GM12878 (cell line): Measurements from ENCODE around the gene ARHGAP27. TPM values are rescaled to one million over a fixed set of nuclear protein-coding genes. Genes with fewer than 3 reads are reported as not detected.
A peak's percentile ranks its signal among the peaks of the same experiment; 100 is the strongest.
"Not testable (repeated sequence)": the region's sequence is repeated elsewhere in the genome, so short reads cannot be mapped to it uniquely, and the experiment has no call there.

Source experiments
- ATAC-seq: fragments of 200-7000 bp; cut with Tn5 transposase; 3 replicates; pipeline ENCODE4 v1.9.1; 2020; ENCODE audit warnings: mild to moderate bottlenecking, moderate library complexity
- BruUV-seq: library from RNA; stranded (reverse); fragments of 400-500 nt; replicated peaks from 2 replicates; lab custom pipeline; 2021; lab: Mats Ljungman, UMichigan
- CTCF ChIA-PET: fragments of 300-600 bp; sonication (Branson Sonifier 250); formaldehyde crosslinking; extraction: SDS; loops from one replicate; lab custom pipeline; 2021; ENCODE audit warnings: inconsistent platforms; lab: Yijun Ruan, JAX
- POLR2A ChIA-PET: fragments of 350-600 bp; formaldehyde crosslinking; extraction: SDS; loops from one replicate; lab custom pipeline; 2021; ENCODE audit warnings: inconsistent platforms; lab: Charles Lee
- RAD21 ChIA-PET: fragments of 300-600 bp; sonication (Branson Sonifier 250); formaldehyde crosslinking; loops from one replicate; lab custom pipeline; 2023; ENCODE audit warnings: antibody characterized with exemption; ENCODE audit not compliant: unreplicated experiment; lab: Charles Lee
- SMC1A ChIA-PET: fragments of 300-600 bp; sonication (Branson Sonifier 250); formaldehyde crosslinking; loops from one replicate; lab custom pipeline; 2023; ENCODE audit not compliant: unreplicated experiment, uncharacterized antibody; lab: Charles Lee
- DNase-seq: peaks from one replicate; pipeline ENCODE4 v3.0.0-alpha.2; 2011; ENCODE audit warnings: low read depth, low spot score
- FAIRE-seq: peaks from 3 replicates; lab custom pipeline; 2011; peaks lifted over from hg19 to GRCh38; lab: Jason Lieb, UNC
- H2AFZ ChIP-seq: 2 replicates; pipeline ENCODE4 v1.6.0; 2011; ENCODE audit warnings: low read depth, low read length, control low read depth; ENCODE audit not compliant: control insufficient read depth
- H3K27ac ChIP-seq: 2 replicates; pipeline ENCODE4 v1.5.1; 2011; ENCODE audit warnings: control low read depth; ENCODE audit not compliant: control insufficient read depth, insufficient read depth
- H3K27me3 ChIP-seq, 2 experiments: replicated peaks in 1 of 2; 2 replicates each; pipeline versions ENCODE4 v1.6.0 to v1.6.1; 2011; ENCODE audit warnings: low read length in 1 of 2; ENCODE audit not compliant: control insufficient read depth in 2 of 2, insufficient read depth in 2 of 2
- H3K36me3 ChIP-seq, 2 experiments: 2 replicates each; pipeline ENCODE4 v1.5.1; 2011; ENCODE audit warnings: low read length in 1 of 2; ENCODE audit not compliant: control insufficient read depth in 2 of 2, insufficient read depth in 2 of 2
- H3K4me1 ChIP-seq: 2 replicates; pipeline ENCODE4 v1.6.1; 2011; ENCODE audit warnings: mild to moderate bottlenecking, low read length, moderate library complexity, mixed read lengths; ENCODE audit not compliant: control insufficient read depth, insufficient read depth
- H3K4me2 ChIP-seq: 2 replicates; pipeline ENCODE4 v1.6.0; 2011; ENCODE audit warnings: control low read depth; ENCODE audit not compliant: control insufficient read depth, insufficient read depth
- H3K4me3 ChIP-seq: fragments of 200-600 bp; sonication (generic); 2 replicates; pipeline ENCODE4 v1.5.1; 2016
- H3K79me2 ChIP-seq: 2 replicates; pipeline ENCODE4 v1.6.0; 2011; ENCODE audit warnings: low read length; ENCODE audit not compliant: control insufficient read depth, insufficient read depth
- H3K9ac ChIP-seq: 2 replicates; pipeline ENCODE4 v1.8.0; 2011; ENCODE audit warnings: low read length, control low read depth, mixed read lengths; ENCODE audit not compliant: control insufficient read depth, insufficient read depth
- H3K9me3 ChIP-seq: replicated peaks from 3 replicates; pipeline ENCODE4 v1.5.1; 2011; ENCODE audit warnings: mild to moderate bottlenecking, low read length; ENCODE audit not compliant: control insufficient read depth, insufficient read depth
- H4K20me1 ChIP-seq: 2 replicates; pipeline ENCODE4 v1.6.0; 2011; ENCODE audit not compliant: control insufficient read depth, insufficient read depth
- CTCF ChIP-seq, 3 experiments: IDR thresholded peaks in 2 of 3; conservative IDR thresholded peaks in 1 of 3; 2 replicates each; pipeline ENCODE4 v1.5.1; 2011; ENCODE audit warnings: low read depth in 3 of 3, low read length in 3 of 3, mild to moderate bottlenecking in 3 of 3, control low read depth in 2 of 3, moderate library complexity in 2 of 3, inconsistent platforms in 1 of 3, mixed read lengths in 1 of 3; ENCODE audit not compliant: control insufficient read depth in 2 of 3, insufficient read depth in 1 of 3; ENCODE audit errors: extremely low read depth in 1 of 3
- NFIC ChIP-seq: IDR thresholded peaks from 2 replicates; pipeline ENCODE4 v1.6.1; 2012; ENCODE audit warnings: low read depth, mild to moderate bottlenecking, inconsistent platforms, low read length, moderate library complexity
- WGBS: methylation state at CpG from one replicate; pipeline ENCODE4 v1.1.6; 2016; ENCODE audit warnings: low lambda C conversion rate; ENCODE audit not compliant: insufficient replicate concordance, insufficient coverage; ENCODE audit errors: missing lambda C conversion rate; 5-methylcytosine and 5-hydroxymethylcytosine counted together
- in situ Hi-C: fragments of 300-500 bp; cut with MboI; formaldehyde crosslinking; loops from 9 replicates; pipeline ENCODE4 v1.14.3; 2018; ENCODE audit warnings: mixed read lengths
- intact Hi-C: fragments of 100-400 bp; cut with micrococcal nuclease; formaldehyde crosslinking; loops from one replicate; pipeline ENCODE4 v1.14.2; 2022; ENCODE audit not compliant: unreplicated experiment
- polyA plus RNA-seq, 11 experiments: library from polyadenylated mRNA; depleted of rRNA in 4 of 11; unstranded in 6 of 11; stranded (reverse) in 5 of 11; fragments of >200 nt; fragmentation: Nextera tagmentation in 4 of 11; fragmentation: Illumina TruSeq in 1 of 11; extraction: Ambion mirVana in 4 of 11; extraction: Trizol in 1 of 11; gene quantifications; 1 replicate in 1 of 11; 2 replicates in 10 of 11; pipeline versions ENCODE4 v1.2.1 to v1.2.3, GENCODE V29; 2011 to 2016; ENCODE audit warnings: inconsistent platforms in 2 of 11, missing spikeins in 2 of 11, low read depth in 1 of 11
- total RNA-seq, 4 experiments: library from RNA; depleted of rRNA in 3 of 4; stranded (reverse); fragments of >200 nt in 3 of 4; fragmentation: Illumina TruSeq in 1 of 4; extraction: Trizol in 1 of 4; gene quantifications; 2 replicates each; pipeline versions ENCODE4 v1.2.1 to v1.2.3, GENCODE V29; 2013 to 2021

Gene ARHGAP27
- total and polyA plus RNA-seq, 10 of the 15 experiments (the other 5 are each of a cell fraction or from before 2014, with no cell fraction given), result 0.64 to 45.7 (median 17.7) TPM

- ATAC-seq, H3K9me3 ChIP-seq, H3K79me2 ChIP-seq, H3K27me3 ChIP-seq, H2AFZ ChIP-seq, H3K4me1 ChIP-seq, FAIRE-seq, H3K4me3 ChIP-seq, in situ Hi-C loops, H3K36me3 ChIP-seq, BruUV-seq, POLR2A ChIA-PET, CTCF ChIA-PET, H3K4me2 ChIP-seq, H3K9ac ChIP-seq, H4K20me1 ChIP-seq, RAD21 ChIA-PET, intact Hi-C loops, H3K27ac ChIP-seq, DNase-seq: not testable (repeated sequence)
- WGBS, result 10% methylated on average over 6 of the region's 10 CpGs
- SMC1A ChIA-PET, result interaction anchor here (0.6 kb wide), 1 partner anchor 23 kb away, joined by 3 read pairs; no protein-coding TSS in a partner anchor
These were observed 19.0 kb upstream of the ARHGAP27 start for GRCh38 chr17:45451660-45452059.

DNA sequence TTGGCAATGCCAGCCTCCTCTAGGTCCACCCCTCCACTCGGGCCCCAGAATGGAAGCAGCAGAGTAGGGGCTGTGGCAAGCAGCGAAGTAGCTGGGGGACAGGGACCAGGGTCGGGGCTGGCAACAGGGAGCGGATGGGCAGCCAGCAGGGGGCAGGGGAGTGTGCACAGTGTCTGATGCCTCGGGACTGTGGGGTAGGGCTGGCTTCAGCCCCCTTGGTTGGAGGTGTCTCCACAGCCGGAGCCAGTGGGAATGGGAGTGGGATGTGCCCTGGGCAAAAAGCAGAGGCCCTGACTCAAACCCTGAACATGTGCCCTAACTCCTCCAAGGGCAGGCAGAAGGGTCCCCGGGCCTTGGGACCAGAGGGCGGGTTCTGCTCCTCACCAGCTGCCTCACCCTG is 18.5 kb upstream of the ARHGAP27 start:
- Histone ChIP-seq H3K36me3 (peaks cover 0 to 2% of the 10 kb centered on the region in 2 experiments; a peak in 2 of 4 replicates), H3K4me2 (no peak overlapping the region), H3K27me3 (no peaks in the 10 kb centered on the region), H3K9ac (no peak overlapping the region), H4K20me1 (no peaks in the 10 kb centered on the region), H3K79me2 (no peaks in the 10 kb centered on the region), H2AFZ (no peak overlapping the region), H3K9me3 (no peaks in the 10 kb centered on the region), H3K4me1 (0 out of 2 replicates have a peak, but pooled peaks cover 5% of the 10 kb centered on the region), H3K27ac (no peak overlapping the region), H3K4me3 (no peak overlapping the region)
- RAD21 ChIA-PET, result no interaction called here
- no TSS peak for BruUV-seq
- CTCF ChIA-PET, result no interaction called here
- ATAC-seq (peak; percentile 59; the same call in 2 of the 3 replicates), DNase-seq (no peak), FAIRE-seq (no peak)
- intact Hi-C loops, result no loop called here
- in situ Hi-C loops, result no loop called here
- SMC1A ChIA-PET, result interaction anchor here (0.6 kb wide), 1 partner anchor 23 kb away, joined by 3 read pairs; no protein-coding TSS in a partner anchor
- 81% methylated on average over 6 of the region's 8 CpGs for WGBS
- POLR2A ChIA-PET, result no interaction called here
- peak in 1 of 3 experiments; percentile 14; a peak in 2 of 6 replicates for TF ChIP-seq CTCF (IDR thresholded peaks at IDR 0.05 in 2 of 3, conservative IDR thresholded peaks at IDR 0.05 in 1 of 3; ENCODE audit: control insufficient read depth in 2 of 3, extremely low read depth in 1 of 3, insufficient read depth in 1 of 3, low read depth in 3 of 3, low read length in 3 of 3)
- TF ChIP-seq NFIC, result no peak

- BruUV-seq, DNase-seq, RAD21 ChIA-PET, H3K4me2 ChIP-seq, H3K9me3 ChIP-seq, in situ Hi-C loops, SMC1A ChIA-PET, H3K27me3 ChIP-seq, H3K9ac ChIP-seq, FAIRE-seq, H3K36me3 ChIP-seq, H3K4me1 ChIP-seq, H2AFZ ChIP-seq, POLR2A ChIA-PET, H3K27ac ChIP-seq, CTCF ChIA-PET, H3K79me2 ChIP-seq, H4K20me1 ChIP-seq, ATAC-seq, intact Hi-C loops, H3K4me3 ChIP-seq: not testable (repeated sequence)
- WGBS, result 100% methylated on average over 1 of the region's 1 CpG
These were observed 17.1 kb upstream of the ARHGAP27 start for GRCh38 chr17:45449708-45450329.
